Activated gamma-delta T cell treated with Interleukin-2 at 50 U/mL for 16 hours (primary cell): ENCODE measurements around the gene OR1D5.
"Not testable (repeated sequence)": the region's sequence is repeated elsewhere in the genome, so short reads cannot be mapped to it uniquely, and the experiment has no call there.

Experiments
- DNase-seq: peaks from one replicate; pipeline ENCODE4 v3.0.0-alpha.2; 2020

Gene OR1D5

DNA sequence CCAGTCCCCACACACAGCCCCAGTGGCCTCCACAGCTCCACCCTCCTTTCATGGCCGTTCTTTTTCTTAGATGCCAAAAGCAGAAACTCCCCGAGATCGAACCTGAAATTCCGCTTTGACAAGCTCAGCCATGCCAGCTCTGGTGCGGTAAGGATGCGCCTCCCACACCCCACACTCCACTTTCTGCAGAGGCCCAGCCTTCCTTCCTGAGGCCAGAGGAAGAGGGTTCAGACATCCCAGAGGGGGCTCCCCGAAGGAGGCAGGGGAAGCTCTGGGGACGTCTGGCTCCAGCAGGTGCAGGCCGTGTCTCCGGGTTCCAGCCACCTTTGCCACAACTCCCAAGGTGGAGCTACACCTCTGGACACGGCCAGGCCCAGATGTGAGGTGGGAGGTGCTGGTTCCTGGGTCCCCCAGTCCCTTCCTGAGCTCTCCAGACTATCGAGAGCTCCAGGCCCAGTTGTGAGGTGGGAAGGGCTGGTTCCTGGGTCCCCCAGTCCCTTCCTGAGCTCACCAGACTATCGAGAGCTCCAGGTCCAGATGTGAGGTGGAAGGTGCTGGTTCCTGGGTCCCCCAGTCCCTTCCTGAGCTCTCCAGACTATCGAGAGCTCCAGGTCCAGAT, 32.4 kb downstream of the OR1D5 start:
- DNase-seq: not testable (repeated sequence)

DNA sequence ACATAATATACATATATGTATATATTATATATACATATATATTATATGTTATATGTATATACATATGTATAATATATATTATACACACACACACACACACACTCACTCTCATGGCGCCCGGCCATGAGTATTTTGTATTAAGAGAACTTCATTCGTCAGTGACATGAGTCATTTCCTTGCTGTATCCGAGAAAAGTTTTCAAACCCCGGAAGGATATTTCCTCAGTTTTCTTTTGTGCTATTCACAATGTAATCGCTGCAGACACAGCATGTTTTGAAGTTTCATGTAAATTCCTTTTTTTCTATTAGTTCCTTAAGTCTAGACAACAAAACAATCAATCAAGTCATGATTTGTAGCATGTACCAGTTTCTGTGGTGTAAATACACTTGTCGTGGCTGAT, 33.3 kb downstream of the OR1D5 start:
- no peak for DNase-seq

DNA sequence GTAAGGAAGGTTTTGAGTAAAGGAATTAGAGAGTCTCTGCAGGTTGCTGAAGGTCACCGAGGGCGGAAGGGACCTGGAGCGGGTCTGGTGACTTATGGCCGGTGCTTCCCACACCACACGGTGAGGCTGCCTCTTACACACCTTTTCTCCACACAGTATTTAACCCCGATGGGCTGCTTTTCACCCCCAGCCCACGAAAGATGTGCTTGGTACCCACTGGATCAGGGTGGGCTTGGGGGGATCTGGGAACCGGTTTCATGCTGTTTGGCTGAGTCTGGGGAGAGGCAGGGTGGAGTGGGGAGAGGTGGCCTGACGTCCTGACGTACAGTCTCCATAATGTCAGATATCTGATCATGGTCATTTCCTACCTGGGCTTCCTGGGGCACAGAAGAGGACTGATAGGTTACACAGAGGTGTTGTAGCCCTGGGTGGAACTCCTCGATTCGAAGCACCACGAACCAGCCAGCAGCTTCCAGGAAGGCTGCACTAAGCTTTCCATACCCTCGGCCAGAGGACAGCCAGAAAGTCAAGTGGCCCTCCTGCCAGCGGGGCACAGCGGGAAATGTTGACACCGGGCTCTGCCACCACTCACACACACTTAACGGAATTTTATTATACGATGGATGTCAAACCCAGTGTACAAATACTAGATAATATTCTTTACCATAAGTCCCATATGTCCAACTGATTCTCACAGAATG, 34.0 kb downstream of the OR1D5 start:
- DNase-seq: no peak

DNA sequence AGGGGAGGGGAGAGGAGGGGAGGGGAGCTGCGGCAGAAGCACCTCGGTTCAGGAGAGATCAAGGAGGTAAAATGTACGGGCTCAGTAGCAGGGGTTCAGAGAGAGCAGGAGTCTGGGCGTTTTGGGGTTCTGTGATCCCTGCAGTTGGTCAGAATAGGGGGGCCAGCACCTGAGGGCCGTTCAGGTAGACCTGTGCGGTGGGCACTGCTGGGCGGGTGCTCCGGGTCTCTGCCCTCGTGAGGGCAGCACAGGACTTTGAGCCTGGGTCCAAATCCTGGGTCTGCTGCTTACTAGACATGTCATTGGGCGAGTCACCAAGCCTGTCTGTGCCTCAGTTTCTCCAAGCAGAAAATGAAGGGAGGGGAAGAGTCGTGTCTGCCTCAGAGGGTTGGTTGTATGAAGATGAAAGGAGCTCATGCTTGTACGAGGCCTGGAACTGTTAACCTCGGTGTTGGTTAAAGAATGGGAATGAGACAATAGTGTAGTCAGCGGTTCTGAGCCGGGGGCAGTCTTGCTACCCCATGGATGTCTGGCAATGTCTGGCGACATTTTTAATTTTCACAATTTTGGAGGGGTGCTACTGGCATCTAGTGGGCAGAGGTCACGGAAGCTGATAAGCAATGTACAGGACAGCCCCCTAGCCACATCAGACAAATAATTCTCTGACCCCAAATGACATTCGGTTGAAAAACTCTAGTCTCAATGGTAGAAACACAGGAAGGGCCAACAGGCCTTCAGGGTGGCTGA, 35.4 kb downstream of the OR1D5 start:
- DNase-seq: no peak

DNA sequence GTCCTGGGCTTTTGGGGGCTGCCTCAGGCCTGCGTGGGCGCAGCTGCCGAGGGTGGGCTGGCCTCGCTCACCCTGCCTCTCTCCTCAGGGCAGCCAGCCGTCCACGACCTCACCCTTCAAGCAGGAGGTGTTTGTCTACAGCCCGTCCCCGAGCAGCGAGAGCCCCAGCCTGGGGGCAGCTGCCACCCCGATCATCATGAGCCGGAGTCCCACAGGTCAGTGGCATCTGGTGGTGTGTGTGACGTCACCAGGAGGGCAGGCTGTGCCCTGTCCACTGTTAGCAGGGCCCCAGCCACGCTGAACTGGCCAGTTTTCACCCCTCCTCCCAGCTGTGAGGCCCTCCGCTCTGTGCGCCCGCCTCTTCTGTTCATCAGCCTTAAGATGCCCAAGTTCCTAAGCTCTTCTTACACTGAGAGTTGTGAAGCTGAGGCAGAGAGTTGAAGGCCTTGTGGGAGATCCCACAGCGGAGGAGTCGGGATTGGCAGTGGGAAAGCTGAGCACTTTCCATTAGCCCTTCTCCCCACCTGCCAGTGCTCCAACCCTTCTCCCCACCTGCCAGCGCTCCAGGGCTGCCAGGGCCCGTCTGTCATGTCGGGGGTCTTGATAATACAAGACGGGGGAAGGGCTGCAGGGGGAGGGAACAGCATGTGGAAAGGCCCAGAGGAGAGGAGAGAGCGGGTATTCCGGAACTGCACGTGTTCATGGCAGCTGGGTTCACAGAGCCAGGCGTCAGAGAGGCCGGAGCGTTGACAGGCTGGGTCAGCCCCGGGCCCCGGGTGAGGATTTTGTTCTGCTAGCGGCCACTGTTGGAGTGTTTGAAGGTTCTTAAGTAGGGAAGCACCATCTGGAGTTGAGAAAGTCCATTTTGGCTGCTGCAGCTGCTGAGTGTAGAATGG, 36.3 kb downstream of the OR1D5 start:
- no peak for DNase-seq

DNA sequence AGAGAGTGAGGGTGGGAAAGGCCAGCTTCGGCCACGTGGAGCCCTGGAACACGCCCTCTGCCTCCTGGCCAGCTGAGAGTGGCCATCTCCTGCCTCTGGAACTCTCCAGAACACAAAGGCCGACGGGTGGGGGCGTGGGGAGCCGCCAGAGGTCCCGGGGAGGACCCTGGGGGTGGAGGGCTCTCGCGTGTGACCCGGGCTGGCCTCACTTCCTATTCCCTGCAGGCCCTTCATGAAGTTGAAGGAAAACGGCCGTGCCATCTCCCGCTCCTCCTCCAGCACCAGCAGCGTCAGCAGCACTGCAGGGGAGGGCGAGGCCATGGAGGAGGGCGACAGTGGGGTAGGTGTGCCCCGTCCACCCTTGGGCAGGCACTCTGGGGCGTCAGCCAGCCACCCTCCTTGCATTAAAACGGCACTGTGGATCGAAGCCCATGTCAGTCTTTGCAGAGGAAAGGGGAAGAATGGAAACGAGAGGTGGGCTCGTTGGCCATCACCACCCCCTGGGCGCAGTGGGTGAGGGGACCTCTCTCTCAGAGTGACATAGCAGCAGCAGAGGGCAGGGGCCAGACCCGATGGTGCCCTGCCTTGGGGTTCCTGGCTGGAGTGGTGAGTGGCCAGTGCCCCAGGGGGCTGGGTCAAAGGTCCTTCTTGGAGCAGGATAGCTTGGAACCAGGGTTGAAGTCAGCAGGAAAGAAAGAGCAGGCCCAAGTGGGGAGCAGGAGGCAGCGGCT, 37.1 kb downstream of the OR1D5 start:
- DNase-seq: no peak

DNA sequence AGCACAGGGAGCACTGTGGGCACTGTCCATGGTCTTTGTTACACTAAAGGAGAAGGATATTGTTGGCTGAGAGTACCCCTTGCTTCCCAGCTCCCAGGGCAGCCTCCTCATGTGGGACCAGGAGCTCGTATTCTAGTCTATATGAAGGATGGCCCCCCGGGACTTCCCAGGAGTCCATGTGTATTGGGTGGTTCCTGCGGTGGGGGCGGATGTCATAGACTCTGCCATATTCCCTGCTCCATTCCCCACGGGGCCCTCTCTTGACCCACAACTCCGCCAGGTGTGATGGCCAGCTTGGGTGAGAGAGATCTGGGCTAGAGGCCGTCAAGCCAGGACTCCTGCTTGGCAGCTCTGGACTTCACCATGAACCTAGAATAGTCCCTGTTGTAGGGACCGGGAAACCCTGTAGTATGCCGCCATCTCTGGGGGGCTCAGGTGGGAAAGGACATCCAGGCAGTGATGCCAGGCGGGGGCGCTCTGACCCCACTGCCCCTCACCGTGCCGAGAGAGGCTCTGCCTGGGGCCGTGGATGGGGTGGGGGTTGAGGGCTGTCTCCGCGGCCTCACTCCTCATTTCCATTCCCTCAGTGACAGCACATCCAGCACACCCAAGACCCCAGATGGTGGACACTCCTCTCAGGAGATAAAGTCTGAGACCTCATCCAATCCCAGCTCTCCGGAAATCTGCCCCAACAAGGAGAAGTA, 37.8 kb downstream of the OR1D5 start:
- no peak for DNase-seq

DNA sequence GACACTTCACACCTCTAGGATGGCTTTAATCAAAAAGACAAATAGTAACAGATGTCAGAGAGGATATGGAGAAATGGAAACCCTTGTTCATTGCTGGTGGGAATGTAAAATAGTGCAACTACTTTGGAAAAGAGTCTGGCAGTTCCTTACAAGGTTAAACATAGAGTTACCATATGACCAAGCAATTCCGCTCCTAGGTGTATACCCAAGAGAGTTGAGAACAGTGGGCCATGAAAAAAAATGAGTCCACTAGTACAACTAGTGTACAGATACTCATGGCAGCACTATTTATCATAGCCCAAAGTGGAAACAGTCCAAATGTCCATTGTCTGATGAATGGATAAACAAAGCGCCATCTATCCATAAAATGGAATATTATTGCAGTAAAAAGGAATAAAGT, 39.1 kb downstream of the OR1D5 start:
- DNase-seq: no peak

DNA sequence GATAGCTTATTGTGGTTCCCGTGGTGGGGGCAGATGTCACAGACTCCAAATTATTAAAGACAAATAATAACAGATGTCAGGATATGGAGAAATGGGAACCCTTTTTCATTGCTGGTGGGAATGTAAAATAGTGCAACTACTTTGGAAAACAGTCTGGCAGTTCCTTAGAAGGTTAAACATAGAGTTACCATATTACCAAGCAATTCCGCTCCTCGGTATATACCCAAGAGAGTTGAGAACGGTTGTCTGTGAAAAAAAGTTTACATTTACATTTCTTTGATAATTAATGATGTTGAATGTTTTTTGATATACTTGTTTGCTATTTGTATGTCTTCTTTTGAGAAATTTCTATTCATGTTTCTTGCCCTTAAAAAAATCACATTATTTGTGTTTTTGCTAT, 41.2 kb downstream of the OR1D5 start:
- no peak for DNase-seq

DNA sequence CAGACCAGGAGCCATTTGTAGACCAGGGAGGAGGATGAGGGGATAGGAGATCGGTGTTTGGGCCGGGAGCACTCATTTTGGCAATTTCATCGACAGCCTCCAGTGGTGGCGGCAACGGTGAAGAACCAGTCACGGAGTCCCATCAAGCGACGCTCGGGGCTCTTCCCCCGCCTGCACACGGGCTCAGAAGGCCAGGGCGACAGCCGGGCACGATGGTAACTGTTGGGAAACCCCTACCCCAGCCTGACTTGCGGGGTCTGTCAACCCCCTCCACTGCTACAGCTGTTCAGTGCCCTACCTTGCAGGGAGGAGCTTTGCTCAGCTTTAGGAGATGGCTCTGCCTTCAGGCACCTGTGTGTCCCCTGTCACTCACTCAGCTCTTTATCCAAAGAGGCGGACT, 43.0 kb downstream of the OR1D5 start:
- DNase-seq: no peak

DNA sequence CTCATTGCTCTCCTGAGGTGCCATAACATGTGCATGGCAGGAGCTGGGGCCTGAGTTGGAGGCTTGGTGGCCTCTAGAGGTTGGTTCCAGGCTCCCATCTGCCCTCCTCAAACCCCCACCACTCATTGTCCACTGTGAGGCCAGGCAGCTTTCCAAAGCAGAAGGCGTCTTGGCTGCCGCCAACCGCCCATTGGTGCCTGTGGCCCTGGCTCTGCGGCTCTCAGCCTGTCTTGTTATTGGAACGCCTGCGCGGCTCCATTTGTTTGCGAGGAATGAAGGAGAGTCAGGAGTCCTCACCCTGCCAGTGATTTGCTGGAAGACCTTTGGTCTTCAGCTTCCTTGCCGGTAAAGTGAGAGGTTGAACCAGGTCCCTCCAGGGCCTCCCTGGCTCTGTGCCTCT, 43.6 kb downstream of the OR1D5 start:
- DNase-seq: no peak

DNA sequence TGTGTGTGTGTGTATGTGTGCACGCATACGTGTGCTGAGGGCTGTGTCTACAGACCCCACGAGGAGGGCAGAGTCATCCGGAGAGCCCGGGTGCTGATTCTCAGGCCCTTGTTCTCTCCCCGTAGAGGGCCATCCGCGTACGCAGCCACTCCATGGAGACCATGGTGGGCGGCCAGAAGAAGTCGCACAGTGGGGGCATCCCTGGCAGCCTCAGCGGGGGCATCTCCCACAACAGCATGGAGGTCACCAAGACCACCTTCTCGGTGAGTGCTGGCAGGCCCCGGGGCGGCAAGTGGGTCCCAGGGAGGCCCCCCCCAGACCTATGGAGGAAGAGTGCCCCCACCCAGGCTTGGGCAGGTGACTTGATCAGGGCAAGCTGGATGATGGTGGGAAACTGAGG, 45.5 kb downstream of the OR1D5 start:
- DNase-seq: no peak

DNA sequence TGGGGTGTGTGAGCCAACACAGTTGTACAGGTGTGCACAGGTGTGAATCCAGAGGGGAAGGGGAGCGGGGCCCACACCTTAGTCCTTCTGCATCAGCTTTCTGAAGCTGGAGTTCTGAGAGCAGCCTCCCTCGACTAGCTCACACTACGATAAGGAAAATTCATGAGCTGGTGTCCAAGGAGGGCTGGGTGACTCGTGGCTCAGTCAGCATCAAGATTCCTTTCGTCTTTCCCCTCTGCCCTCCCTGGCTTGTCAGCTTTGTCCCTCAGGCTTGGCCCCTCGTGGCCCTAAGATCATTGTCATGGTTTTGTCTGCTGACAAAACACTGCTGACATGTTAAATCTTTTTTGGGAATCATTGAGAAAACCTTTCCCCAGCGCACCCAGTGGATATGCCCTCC, 47.5 kb downstream of the OR1D5 start:
- DNase-seq: no peak

DNA sequence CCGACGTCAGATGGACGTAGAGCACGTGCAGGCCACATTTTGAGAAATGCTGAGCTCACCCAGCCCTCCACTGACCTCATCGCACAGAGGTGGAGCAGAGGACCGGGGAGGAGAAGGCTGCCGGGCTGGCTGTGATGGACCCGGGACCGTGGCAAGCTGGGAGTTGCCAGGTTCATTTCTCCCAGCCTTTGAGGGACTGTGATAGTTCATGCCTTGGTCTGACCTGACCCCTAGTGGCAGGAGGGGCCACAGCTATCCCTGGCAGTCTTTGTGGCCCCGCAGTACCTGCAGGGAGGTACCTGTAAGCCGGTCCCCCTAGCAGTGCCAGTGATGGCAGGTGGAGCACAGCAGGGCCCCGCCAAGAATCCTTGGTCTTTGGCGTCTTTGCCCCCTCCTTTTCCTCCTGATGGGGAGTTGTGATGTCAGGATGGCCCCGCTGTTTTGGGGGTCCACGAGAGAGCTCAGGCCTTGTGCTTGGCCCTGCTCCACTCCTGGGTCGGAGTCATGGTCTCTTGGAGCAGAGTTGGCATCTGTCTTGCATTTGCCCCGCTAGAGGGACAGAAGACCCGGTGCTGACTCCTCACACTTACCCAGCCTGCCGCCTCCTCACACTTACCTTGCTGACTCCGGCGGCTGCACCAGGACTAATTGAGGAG, 50.4 kb downstream of the OR1D5 start:
- peak; percentile 59 for DNase-seq
